NAMALWA (cell line): ENCODE data around the gene RNF223.
A peak's percentile ranks its signal among the peaks of the same experiment; 100 is the strongest.

ENCODE experiments used
- DNase-seq: peaks from one replicate; pipeline ENCODE4 v3.0.0-alpha.2; 2015; ENCODE audit warnings: low spot score

RNF223 gene

DNA sequence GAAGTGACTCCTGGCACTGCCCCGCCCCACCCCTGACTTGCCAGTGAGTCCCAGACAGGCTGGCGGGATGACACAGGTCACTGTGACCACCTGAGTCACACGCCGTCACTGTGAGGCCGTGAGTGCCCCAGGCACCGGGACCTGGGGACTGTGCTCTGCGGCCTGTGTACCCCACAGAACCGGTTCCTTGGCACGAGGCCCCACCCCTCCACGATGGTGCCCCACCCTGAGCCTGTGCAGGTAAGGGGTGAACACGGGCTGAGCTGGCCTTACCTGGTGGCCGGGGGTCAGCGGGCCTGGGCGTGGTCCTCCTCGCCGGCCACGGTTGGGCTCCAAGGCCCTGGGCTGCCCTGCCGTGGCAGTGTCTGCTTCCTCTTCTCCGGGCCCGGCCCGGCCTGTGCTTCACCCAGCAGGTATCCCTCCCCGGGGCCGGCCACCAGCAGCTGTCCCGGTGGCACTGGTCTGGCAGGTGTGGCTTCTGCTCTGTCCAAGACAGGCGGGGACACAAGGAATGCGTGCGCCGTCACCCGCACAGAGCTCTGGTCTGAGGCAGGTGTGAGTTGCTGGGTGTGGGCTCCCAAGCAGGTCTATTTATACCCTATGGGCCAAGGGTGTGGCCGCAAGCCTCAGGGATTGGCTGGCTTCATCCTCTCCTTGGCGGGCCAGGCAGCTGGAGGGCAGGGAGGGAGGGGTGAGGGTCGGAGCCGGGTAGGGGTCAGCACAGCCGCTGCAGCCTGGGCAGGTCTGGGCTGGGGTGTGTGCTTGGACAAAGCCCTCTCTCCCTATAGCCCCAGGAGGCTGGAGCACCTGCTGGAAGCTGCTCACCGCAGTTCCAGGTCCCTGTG lies at the start of gene RNF223:
Gene RNF223 (minus strand): TSS at position 564 of the 845 bp plus-strand sequence. CDS start 1,740 bp downstream, outside the sequence.
- DNase-seq: no peak

DNA sequence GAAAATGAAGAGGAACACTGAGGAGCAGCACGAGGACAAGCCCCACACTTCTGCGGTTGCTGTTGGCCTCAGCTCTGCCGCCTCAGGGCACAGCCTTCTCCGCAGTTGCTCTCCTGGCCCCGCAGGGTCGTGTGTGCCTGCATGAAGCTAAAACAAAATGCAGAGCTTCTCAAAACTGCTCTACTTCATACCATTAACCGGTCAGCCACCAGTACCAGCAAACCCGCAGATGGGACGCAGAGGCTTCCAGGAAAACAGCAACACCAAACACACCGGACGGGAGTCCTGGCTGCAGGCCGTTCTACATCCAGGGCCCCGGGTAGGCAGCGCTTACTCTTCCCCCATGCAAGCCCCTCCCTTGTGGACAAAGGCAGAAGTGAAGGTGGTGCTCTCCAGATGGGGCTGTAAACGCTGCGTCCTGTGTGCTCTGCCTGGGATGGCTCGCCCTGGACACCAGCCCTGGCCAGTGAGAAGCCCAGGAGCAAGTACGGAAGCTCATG lies 48.9 kb upstream of the RNF223 start:
- peak; percentile 59 for DNase-seq

DNA sequence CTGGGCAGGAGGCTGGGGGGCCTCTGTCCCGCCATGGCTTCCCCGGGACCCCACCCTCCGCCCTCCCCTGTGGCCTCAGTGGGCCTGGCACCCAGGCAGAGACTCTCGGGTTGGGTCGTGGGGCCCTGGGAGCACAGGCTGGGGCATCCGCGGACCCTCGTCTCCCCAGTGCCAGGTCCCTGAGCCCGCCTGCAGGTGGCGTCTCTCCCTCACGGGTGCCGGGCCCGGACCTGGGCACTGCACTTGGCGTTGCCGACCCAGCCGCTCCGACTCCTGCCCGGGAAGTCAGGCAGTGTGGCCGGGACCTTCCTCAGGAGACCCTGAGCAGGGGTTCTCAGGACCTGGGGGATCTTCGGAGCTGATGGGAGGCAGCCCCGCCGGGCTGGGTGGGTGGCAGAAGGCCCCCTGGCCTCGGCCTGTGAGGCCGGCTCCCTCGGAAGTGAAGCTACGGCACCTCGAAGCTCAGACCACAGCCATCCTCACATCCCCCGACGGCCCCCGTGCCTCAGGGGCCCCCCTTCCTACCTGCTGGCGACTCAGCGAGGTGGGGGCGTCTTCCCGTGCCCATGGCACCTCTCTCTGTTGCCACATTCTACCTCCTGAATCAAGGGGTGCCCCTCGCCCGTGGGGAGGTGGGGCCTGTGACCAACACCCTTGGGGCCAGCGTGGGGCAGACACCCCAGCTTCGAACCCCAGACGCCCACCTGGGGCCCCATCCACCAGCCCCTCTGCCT lies 48.1 kb upstream of the RNF223 start:
- peak; percentile 87 for DNase-seq

DNA sequence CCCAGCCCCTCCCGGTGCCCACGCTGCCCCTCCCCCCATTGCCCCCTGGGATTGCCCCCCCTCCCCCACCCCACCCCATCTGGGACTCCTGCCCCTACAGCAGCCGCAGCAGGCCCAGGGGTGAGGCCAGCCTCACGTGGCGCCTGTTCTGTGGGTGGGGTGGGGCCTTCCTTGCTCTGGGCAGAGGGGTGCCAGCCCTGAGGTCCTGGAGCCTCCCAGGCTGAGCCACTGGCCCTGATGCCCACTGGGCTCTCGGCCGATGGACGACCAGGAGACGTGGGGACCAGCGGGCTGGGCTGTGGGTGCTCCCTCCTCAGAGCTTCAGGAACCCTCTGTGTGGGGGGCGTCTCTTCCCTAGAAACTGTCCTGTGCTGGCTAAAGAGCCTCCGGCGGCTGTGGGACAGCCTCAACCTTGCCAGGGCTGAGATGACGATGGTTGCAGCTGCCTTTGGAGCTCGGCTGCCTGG lies 47.5 kb upstream of the RNF223 start:
- peak; percentile 4 for DNase-seq

DNA sequence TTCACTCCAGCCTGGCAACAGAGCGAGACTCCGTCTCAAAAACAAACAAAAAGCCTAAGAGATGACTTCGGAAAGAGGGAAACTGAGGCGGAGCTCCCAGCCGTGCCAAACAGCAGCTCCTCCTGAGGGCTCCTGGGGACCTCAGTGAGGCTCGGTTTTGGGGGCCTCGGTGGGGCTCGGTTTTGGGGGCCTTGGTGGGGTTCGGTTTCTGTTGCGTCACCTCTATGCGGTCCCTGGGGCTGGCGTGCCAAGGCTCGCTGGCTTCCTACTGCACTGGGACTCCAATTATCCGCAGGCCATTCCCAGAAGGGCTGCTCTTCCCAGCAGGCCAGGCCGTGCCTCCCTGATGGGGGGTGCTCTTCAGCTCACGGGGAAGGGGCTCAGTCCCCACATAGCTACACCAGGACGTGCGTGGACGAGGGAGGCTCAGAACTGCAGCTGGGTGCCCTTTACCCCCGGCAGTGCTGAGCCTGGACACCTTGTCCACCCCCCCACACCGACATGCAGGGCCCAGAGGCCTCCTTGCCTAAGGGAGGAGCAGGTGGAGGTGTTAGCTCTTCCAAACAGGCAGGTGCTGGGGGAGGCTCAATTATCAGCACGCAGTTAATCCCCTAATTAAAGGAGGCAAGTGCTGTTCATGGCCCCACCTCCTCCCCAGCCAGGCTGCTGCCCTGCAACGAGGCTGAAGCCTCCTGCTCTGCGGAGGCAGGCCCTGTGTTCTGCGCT lies 46.9 kb upstream of the RNF223 start:
- DNase-seq: peak; percentile 17

DNA sequence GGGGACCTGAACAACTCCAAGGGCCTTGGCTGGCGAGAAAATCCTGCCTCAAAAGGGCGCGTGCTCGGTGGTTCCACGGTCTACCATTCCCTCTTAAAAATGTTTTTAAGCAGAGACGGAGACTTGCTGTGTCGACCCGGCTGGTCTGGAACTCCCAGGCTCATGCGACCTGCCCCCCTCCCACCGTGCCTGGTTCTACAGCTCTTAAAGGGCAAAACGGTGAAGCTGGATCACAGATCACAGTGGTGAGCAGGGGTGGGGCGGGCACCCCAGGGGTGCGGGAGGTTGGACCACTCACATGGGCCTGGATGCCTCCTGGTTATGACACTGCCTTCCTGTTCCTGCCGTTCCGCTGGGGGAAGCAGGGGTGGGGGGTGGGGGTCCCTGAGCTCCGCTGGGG lies 46.0 kb upstream of the RNF223 start:
- DNase-seq: no peak

DNA sequence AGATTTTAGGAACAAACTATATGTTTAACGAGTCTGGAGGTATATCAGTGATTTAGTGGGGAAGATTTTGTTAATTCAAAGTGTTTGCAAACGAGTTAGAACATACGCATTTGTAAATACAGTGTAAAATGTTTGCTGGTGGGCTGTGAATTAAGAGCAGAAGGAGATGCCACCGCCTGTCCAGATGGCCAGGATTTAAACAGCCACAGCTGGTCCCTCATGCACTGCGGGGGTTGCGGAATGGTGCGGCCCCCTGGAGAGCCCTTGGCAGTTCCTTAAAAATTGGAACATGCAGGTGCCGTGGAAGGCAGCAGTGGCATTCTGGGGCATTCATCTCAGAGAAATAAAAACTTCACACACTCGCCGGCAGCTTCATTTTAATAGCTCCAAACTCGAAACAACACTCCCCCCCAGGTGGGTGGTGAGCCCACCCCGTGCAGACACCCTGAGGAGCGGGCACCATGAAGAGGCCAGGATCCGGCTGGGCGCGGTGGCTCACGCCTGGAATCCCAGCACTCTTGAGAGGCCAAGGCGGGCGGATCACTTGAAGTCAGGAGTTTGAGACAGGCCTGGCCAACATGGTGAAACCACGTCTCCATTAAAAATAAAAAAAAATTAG lies 45.3 kb upstream of the RNF223 start:
- DNase-seq: no peak

DNA sequence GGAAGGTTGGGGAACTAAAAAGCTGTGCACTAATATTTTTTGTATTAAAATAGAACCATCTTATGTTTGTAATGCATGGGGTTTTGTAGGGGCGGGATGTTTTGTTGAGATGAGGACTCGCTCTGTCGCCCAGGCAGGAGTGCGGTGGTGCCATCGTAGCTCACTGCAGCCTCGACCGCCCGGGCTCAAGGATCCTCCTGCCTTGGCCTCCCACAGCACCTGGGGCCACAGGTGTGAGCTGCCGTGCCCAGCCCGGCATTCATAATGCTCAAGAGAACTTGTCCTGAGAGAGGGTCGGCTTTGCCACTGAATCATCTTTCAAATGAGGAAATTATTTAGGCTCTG lies 44.7 kb upstream of the RNF223 start:
- peak; percentile 9 for DNase-seq

DNA sequence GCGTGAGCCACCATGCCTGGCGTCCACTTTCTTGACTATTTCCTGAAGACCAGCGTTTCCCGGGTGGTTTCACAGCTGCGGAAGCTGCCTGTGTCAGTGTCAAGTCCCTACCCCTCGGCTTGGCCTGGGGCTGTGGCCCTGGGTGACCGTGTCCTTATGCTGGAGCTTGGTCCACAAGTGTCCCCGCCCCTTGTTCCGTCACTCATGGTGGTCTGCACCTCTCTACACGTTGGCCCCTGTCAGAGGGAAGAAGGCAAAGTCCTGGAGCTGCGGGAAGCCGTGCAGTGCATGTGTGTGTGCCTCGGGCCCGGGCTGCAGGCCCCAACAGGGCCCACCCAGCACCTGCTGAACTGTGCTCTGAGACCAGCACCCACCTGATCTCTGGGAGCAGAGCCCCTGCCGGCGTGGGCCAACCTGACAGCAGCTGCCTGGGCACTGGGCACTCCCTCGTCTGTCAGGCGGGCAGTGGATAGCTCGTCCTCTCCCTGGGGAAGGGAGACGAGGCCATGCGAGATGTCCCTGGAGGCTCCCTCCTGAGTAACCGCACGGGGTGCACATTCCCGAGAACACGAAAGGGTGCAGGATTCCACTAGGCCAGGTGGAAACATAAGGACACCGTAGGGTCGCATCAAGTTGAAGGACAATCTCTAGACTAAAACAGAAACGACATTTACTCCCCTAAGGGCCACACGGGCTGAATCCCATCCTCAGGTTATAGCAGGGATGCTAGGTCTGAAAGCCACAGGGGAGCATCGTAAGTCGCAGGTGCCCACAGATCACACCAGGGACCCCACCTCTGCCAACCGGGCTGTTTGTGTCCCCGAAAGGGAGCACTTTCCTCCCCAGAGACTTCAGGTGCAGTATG lies 44.1 kb upstream of the RNF223 start:
- peak; percentile 7 for DNase-seq

DNA sequence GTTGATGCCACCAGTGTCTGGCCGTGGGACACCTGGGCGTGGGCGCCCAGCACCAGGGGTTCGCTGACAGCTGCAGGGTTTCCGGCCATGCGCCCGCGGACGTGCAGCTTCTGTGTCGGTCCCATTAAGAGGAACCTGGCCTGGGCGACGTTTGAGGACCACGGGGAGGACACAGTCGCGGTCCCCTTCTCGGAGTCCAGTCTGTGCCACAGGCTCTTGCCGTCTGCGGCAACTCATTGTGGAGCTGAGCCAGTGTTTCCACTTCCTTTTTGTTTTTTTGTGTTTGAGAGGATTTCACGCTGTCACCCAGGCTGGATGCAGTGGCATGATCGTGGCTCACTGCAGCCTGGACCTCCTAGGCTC lies 43.3 kb upstream of the RNF223 start:
- peak; percentile 10 for DNase-seq

DNA sequence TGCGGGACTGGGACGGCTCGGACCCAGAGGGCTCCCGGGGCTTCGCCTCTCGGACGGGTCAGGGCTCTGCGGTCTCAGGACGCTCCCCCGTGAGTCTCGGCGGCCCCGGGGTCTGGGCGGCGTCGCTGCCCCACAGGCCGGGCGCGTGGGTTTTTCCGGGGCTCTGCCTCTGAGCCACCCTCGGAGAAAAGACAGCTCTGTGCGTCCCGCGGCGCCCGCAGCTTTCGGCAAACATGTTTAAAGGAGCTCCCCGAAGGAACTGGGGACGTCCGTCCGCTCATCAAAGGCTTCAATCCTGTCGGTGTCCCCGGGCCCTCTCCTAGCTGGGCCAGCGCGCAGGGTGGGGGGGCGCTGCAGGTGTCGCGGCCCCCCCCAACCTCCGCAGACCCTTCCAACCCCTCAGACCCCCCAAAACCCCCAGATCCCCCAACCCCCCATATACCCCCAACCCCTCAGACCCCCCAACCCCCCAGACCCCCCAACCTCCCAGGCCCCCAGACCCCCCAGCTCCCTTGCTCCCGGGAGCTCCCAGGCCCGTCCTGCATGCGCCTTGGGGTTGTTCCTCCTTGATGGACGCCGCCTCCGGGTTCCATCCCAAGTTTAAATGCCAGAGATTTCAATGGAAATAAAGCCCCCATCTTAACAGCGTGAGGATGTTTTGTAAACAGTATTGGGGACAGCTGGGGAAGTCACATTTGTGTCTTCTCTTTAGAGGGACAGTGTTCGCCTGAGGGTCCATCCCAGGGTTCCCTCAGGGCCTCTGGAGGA lies 42.8 kb upstream of the RNF223 start:
- DNase-seq: peak; percentile 24

DNA sequence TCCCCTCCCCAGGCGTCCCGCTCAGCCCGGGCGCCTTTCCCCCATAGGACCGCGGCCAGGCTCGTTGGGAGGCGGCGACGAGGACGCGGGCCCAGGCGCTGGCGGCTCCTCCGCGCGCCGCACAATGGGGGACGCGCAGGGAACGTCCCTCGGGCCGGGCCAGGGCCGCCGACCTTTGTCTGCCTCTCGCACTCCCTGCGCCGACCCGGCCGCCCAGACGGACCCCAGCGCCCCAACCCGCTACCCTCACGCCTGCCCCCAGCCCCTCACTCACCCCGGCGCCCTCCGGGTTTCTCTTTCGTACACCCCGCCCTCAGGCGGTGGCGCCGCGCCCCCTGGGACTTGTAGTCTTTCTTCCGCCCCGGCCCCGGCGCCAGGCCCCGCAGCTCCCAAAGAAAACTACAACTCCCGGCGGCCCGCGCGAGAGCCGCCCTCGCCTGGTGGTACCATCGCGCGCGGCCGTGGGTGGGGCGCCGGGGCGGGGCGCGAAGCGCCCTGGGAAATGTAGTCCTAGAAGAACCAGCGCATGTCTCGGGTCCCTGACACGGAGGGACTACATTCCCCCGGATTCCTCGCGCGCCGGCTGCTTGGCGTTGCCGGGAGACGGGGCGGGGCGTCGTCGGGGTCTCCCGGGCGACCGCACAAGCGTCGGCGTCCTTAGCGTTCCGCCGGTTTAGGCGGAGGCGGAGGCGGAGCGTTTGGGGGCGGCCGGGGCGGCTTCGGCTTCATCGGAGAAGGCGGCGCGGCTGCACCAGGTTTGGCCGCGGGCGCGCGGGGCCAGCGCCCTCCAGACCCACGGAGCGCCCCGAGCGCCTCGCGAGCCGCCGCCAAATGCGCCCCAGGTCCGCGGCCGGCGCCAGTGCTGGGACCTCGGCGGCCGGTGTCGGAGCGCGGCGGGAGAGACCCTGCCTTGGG lies 41.9 kb upstream of the RNF223 start, which contains the start of gene C1orf159:
Gene C1orf159 (minus strand): TSS at position 304 of the 915 bp plus-strand sequence. CDS start 24,546 bp downstream, outside the sequence.
- peak; percentile 99 for DNase-seq

DNA sequence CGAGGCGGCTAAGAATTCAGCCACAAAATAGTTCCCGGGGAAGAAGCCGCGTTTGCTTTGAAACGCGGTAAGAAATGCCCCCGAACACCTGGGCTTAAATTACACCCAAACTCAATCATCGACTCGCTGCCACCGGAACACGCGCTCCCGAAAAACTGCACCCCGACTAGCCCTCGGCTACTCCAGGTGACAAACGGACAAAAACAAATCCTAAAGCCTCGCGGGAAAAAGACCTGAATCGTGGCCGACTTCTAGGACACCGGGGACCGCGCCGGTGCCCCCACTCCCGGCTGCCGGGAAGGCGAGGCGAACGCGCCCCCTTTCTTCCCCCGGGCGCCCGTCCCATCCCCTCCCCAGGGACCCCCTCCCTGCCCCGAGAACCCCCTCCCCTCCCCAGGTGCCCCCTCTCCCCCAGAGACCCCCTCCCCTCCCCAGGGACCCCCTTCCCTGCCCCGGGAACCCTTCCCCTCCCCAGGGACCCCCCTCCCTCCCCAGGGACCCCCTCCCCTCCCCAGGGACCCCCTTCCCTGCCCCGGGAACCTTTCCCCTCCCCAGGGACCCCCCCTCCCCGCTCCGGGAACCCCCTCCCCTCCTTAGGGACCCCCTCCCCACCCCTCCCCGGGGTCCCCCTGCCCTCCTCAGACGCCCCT lies 41.2 kb upstream of the RNF223 start:
- no peak for DNase-seq

DNA sequence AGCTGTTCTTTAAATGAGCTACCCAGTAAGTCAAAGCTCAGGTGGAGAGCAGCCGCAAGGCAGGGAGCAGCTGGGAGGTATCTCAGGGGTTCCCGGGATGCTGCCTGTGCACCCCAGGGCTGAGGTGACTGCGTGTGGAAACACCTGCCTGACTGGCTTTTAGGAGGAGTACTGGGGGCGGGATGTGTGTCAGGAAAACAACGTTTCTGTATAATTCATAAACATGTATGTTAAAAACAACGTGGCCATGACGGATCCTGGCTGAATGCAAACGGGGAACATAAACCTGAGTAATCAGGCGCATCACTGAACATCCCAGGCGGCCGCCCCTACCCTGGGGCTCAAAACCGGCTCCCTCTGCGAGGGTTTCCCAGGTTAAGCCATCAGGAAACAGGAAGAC lies 40.3 kb upstream of the RNF223 start:
- no peak for DNase-seq

DNA sequence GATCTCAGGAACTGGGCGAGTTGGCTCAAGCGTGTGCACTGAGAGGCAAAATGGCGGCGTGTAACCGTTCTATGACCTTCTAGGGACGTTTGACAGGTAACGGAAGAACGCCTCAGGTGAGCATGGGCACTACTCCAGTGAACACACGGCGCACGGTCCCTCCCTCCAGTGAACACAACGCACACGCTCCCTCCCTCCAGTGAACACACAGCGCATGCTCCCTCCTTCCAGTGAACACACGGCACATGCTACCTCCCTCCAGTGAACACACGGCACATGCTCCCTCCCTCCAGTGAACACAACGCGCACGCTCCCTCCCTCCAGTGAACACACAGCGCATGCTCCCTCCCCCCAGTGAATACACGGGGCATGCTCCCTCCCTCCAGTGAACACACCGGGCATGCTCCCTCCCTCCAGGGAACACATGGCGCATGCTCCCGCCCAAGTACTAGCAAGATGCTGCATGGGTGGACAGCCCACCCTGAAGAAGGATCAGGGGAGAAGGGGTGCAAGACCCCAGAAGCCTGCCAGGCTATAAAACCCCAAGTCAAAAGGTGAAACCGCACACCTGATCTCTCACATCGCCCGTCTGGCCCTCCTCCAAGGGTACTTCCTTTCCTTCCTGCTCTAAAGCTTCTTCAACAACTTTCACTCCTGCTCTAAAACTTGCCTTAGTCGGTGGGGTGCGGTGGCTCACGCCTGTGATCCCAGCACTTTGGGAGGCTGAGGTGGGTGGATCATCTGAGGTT lies 38.3 kb upstream of the RNF223 start:
- no peak for DNase-seq

DNA sequence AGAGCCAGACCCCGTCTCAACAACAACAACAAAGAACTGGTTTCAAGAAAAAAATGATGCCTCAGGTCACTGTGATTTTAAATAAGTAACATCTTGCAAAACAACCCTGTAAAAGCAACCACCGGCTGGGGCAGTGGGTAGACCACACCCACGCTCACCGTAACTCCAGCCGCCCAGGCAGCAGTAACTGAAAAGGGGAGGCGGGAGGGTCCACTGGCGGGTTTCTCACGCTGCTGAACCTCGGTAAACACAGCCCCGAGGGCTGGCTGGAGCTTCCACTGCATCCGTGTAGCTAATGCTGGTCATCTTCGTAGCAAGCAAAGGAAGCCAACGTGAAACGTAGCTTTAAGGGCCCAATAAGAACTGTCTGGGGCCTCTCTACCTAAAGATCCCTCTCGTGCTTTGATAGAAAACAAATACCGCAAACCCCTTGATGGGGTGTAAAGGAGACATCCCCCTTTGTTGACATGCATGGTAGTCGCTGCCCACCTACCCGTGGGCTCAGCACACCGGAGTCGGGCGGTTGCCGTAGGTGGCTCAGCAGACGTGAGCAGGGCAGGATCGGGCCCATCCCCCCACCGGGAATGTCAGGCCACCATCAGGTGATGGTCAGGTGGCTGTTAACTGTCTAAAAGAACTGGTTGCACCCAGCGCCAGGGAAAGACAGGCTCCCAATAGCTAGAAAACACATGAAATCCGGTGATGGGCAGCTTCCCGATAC lies 37.6 kb upstream of the RNF223 start:
- no peak for DNase-seq

DNA sequence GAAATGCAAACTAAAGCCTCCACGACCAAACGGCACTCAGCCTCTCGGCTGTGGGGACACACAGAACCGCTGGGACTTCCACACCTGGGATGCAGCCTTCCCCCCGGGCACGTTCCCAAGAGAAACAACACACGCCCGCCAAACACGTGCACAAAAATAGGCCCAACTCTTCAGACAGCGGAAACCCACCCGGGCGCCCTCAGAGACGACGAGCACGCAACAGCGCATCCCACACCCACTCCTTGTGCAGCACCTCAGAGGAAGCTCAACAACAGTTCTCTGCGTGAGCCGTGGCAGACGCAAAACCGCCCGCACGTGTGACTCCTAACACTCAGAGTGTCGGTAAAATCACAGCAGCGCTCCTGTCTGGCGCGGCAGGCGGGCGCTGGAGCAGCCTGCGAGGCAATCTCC lies 36.5 kb upstream of the RNF223 start:
- DNase-seq: no peak
